NB4 (cell line): ENCODE results near the gene CYB5RL.

Source experiments
- MYC ChIP-seq: IDR thresholded peaks from 2 replicates; pipeline ENCODE4 v1.6.1; 2011; ENCODE audit warnings: low read depth, low read length
- POLR2A ChIP-seq: IDR thresholded peaks from 2 replicates; pipeline ENCODE4 v1.6.1; 2011; ENCODE audit warnings: mild to moderate bottlenecking; ENCODE audit not compliant: insufficient read length; ENCODE audit errors: extremely low read depth
- TF ChIP-seq, protein P1 (sequence below): IDR thresholded peaks from one replicate; pipeline ENCODE4 v1.5.1; 2012; ENCODE audit warnings: low read depth, low read length
- TF ChIP-seq, protein P2 (sequence below): IDR thresholded peaks from 2 replicates; pipeline ENCODE4 v1.6.1; 2011; ENCODE audit warnings: low read depth, low read length

DNA sequence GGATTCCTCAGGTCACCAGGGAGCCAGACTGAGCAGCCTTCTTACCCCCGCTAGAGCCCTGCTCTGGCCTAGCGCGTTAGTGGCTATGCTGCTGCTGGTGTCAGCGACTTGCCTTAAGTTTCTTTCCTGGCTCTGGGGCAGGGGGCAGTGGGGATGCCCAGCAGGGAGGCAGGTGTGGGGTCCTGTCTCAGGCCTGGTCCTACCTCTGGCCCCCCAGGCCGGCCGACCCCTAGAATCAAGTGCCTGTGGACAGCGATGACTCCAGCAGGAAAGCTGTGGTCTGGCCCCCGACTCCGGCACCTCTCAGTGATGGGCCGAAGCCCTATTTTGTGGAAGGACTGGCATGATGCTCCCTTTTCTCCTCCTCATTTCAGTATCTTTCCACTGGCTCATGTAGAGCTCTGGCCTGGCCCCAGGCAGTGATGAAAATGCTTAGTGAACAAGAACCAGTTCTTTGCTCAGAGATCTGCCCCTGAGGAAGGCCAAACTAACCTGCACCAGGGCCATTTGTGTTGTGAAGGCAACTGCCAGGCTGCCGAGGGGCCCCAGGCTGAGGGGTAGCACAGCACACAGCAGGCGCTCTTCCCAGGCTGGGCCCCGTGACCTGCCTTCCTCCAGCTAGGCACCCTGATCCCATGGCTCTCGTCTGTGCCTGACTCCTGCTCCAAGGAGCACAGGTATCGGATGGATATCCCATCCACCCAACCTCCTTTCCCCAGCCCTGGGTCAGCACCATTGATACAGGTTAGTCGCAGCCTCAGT lies 23.8 kb upstream of the CYB5RL start:
- TF ChIP-seq, protein P1, sequence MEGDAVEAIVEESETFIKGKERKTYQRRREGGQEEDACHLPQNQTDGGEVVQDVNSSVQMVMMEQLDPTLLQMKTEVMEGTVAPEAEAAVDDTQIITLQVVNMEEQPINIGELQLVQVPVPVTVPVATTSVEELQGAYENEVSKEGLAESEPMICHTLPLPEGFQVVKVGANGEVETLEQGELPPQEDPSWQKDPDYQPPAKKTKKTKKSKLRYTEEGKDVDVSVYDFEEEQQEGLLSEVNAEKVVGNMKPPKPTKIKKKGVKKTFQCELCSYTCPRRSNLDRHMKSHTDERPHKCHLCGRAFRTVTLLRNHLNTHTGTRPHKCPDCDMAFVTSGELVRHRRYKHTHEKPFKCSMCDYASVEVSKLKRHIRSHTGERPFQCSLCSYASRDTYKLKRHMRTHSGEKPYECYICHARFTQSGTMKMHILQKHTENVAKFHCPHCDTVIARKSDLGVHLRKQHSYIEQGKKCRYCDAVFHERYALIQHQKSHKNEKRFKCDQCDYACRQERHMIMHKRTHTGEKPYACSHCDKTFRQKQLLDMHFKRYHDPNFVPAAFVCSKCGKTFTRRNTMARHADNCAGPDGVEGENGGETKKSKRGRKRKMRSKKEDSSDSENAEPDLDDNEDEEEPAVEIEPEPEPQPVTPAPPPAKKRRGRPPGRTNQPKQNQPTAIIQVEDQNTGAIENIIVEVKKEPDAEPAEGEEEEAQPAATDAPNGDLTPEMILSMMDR = no peak
- TF ChIP-seq POLR2A = no peak
- TF ChIP-seq, protein P2, sequence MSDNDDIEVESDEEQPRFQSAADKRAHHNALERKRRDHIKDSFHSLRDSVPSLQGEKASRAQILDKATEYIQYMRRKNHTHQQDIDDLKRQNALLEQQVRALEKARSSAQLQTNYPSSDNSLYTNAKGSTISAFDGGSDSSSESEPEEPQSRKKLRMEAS = no peak
- no peak for TF ChIP-seq MYC
